ENCODE measurements around the gene TSPAN14.
"Not testable (repeated sequence)": the region's sequence is repeated elsewhere in the genome, so short reads cannot be mapped to it uniquely, and the experiment has no call there.

The TSPAN14 gene

GRCh38 chr10:80528901-80529300 is 74.8 kb downstream of the TSPAN14 start:
- no peak for TF ChIP-seq POLR2A (IDR thresholded peaks at IDR 0.05; ENCODE audit: extremely low read depth, insufficient read length)
- TF ChIP-seq CTCF (IDR thresholded peaks at IDR 0.05; ENCODE audit: low read depth, low read length): no peak
- no peak for TF ChIP-seq MYC (IDR thresholded peaks at IDR 0.05; ENCODE audit: low read depth, low read length)
- TF ChIP-seq MAX (IDR thresholded peaks at IDR 0.05; ENCODE audit: low read depth, low read length): no peak
- H3K4me3 ChIP-seq (ENCODE audit: low read depth, low read length): no peak overlapping the region
- no peak for DNase-seq (ENCODE audit: low read depth)

- TF ChIP-seq MAX (IDR thresholded peaks at IDR 0.05; ENCODE audit: low read depth, low read length) (no peak), MYC (IDR thresholded peaks at IDR 0.05; ENCODE audit: low read depth, low read length) (no peak), CTCF (IDR thresholded peaks at IDR 0.05; ENCODE audit: low read depth, low read length) (no peak), POLR2A (IDR thresholded peaks at IDR 0.05; ENCODE audit: extremely low read depth, insufficient read length) (no peak)
- no peak for DNase-seq (ENCODE audit: low read depth)
- no peak overlapping the region for H3K4me3 ChIP-seq (ENCODE audit: low read depth, low read length)
Measured at GRCh38 chr10:80529604-80530003, 75.5 kb downstream of the TSPAN14 start.

GRCh38 chr10:80530251-80530650 is 76.1 kb downstream of the TSPAN14 start:
- H3K4me3 ChIP-seq (ENCODE audit: low read depth, low read length): no peak overlapping the region
- peak; percentile 67 for DNase-seq (ENCODE audit: low read depth)
- TF ChIP-seq CTCF (IDR thresholded peaks at IDR 0.05; ENCODE audit: low read depth, low read length) (peak; percentile 31), POLR2A (IDR thresholded peaks at IDR 0.05; ENCODE audit: extremely low read depth, insufficient read length) (no peak)

GRCh38 chr10:80530816-80531215 is 76.7 kb downstream of the TSPAN14 start:
- no peak overlapping the region for H3K4me3 ChIP-seq (ENCODE audit: low read depth, low read length)
- no peak for TF ChIP-seq MAX (IDR thresholded peaks at IDR 0.05; ENCODE audit: low read depth, low read length)
- no peak for TF ChIP-seq CTCF (IDR thresholded peaks at IDR 0.05; ENCODE audit: low read depth, low read length)
- no peak for TF ChIP-seq MYC (IDR thresholded peaks at IDR 0.05; ENCODE audit: low read depth, low read length)
- TF ChIP-seq POLR2A (IDR thresholded peaks at IDR 0.05; ENCODE audit: extremely low read depth, insufficient read length): no peak
- no peak for DNase-seq (ENCODE audit: low read depth)

GRCh38 chr10:80532571-80532970 is 78.5 kb downstream of the TSPAN14 start:
- H3K4me3 ChIP-seq (ENCODE audit: low read depth, low read length): no peak overlapping the region
- DNase-seq (ENCODE audit: low read depth): no peak
- TF ChIP-seq MYC (IDR thresholded peaks at IDR 0.05; ENCODE audit: low read depth, low read length) (no peak), POLR2A (IDR thresholded peaks at IDR 0.05; ENCODE audit: extremely low read depth, insufficient read length) (no peak), CTCF (IDR thresholded peaks at IDR 0.05; ENCODE audit: low read depth, low read length) (no peak), MAX (IDR thresholded peaks at IDR 0.05; ENCODE audit: low read depth, low read length) (no peak)

GRCh38 chr10:80534059-80534458 is 79.9 kb downstream of the TSPAN14 start:
- not testable (repeated sequence) for H3K4me3 ChIP-seq (ENCODE audit: low read depth, low read length); DNase-seq (ENCODE audit: low read depth)

- DNase-seq (ENCODE audit: low read depth); H3K4me3 ChIP-seq (ENCODE audit: low read depth, low read length): not testable (repeated sequence)
Measured at GRCh38 chr10:80534646-80535045, 80.5 kb downstream of the TSPAN14 start.

Data from NB4 (cell line).